HL-60 (cell line): ENCODE results near the gene NFIA.

Experiments used
- DNase-seq, 2 experiments: peaks; one replicate each; pipeline ENCODE4 v3.0.0-alpha.2; 2010 to 2020; ENCODE audit warnings: low read depth in 1 of 2, low spot score in 1 of 2
- H3K27ac ChIP-seq: fragments of 250-450 bp; sonication (Bioruptor Pico); replicated peaks from 2 replicates; pipeline ENCODE4 v1.5.1; 2020; ENCODE audit warnings: mild to moderate bottlenecking, moderate library complexity
- H3K27me3 ChIP-seq: fragments of 250-450 bp; sonication (Bioruptor Pico); 2 replicates; pipeline ENCODE4 v1.5.1; 2021; ENCODE audit warnings: mild to moderate bottlenecking, moderate library complexity; ENCODE audit not compliant: insufficient read depth, poor library complexity, severe bottlenecking
- H3K4me3 ChIP-seq: replicated peaks from 2 replicates; pipeline ENCODE4 v1.5.1; 2011; ENCODE audit warnings: mild to moderate bottlenecking, control low read depth, low read length; ENCODE audit not compliant: insufficient read depth
- CTCF ChIP-seq: IDR thresholded peaks from one replicate; pipeline ENCODE4 v1.5.1; 2011; ENCODE audit warnings: low read length, control low read depth, inconsistent platforms; ENCODE audit not compliant: insufficient read depth
- GABPA ChIP-seq: IDR thresholded peaks from 2 replicates; pipeline ENCODE4 v1.6.1; 2012; ENCODE audit warnings: low read depth
- POLR2AphosphoS5 ChIP-seq: IDR thresholded peaks from 2 replicates; pipeline ENCODE4 v1.6.1; 2012; ENCODE audit warnings: low read depth
- REST ChIP-seq: IDR thresholded peaks from 2 replicates; pipeline ENCODE4 v1.6.1; 2012; ENCODE audit warnings: low read depth; ENCODE audit not compliant: insufficient replicate concordance
- SPI1 ChIP-seq: IDR thresholded peaks from 2 replicates; pipeline ENCODE4 v1.6.1; 2012; ENCODE audit warnings: low read depth, mild to moderate bottlenecking, borderline replicate concordance

NFIA gene

GRCh38 chr1:61250933-61251332 is 168.6 kb downstream of the NFIA start:
- H3K4me3 ChIP-seq, result no peak overlapping the region

GRCh38 chr1:61253059-61253735 is 170.8 kb downstream of the NFIA start:
- peak; percentile 86 to 94 for DNase-seq
- Histone ChIP-seq H3K4me3 (no peak overlapping the region), H3K27ac (peak overlapping the region; percentile 41), H3K27me3 (no peaks in the 10 kb centered on the region)
- no peak for TF ChIP-seq REST
- TF ChIP-seq GABPA, result no peak
- TF ChIP-seq POLR2AphosphoS5, result peak; percentile 73
- TF ChIP-seq SPI1, result peak; percentile 52; the same call in 1 of the 2 replicates
- no peak for TF ChIP-seq CTCF

More at GRCh38 chr1:61250933-61251332, 168.6 kb downstream of the NFIA start:
- no peak overlapping the region for H3K27ac ChIP-seq
- TF ChIP-seq GABPA, result no peak
- TF ChIP-seq REST, result no peak
- no peak for TF ChIP-seq SPI1
- no peak for TF ChIP-seq CTCF
- TF ChIP-seq POLR2AphosphoS5, result no peak
- H3K27me3 ChIP-seq, result no peaks in the 10 kb centered on the region
- no peak for DNase-seq

DNA sequence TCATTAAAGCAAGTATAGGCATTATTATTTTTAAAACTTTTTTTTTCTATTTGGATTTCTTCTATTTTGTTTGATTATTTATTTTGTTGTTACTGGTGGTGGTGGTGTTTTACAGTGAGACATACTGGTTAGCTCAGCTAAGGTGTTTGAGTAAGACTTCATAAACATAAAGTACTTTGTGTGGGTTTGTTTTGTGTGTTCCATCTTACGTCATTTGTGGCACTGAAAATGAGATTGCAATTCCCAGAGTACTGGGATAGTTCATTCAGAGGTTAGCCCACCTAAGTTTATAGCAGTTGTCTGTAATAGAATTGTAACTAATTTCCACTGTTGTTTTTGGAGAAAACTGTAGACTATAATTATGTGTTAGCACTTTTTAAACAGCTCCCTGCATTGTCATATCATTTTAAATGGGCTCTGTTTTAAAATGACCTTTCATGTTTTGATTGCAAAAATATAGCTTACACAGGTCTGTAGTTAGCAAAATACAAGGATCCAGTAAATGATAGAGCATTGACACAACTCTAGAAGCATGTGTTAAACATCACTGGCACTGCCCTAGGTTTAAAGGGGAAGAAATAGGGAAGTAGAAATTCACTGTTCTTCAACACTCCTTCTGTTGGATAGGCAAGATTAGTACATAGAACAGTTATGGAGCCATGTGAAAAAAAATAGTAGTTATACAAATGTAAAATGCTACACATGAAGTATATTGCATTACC is 171.7 kb downstream of the NFIA start:
- Histone ChIP-seq H3K27ac (peak overlapping the region; percentile 31), H3K27me3 (no peaks in the 10 kb centered on the region), H3K4me3 (no peak overlapping the region)
- TF ChIP-seq REST (no peak), CTCF (no peak), GABPA (no peak), SPI1 (peak; percentile 50; the same call in 1 of the 2 replicates)
- peak in 1 of 2 experiments; percentile 36 for DNase-seq
